Transverse colon (tissue), 4 donors: ENCODE results near the gene GABRG3.

Source experiments
- EP300 ChIP-seq: sonication (generic); formaldehyde crosslinking; IDR thresholded peaks from one replicate; pipeline ENCODE4 v1.6.1; 2017; ENCODE audit warnings: antibody characterized with exemption, low read depth
- POLR2AphosphoS5 ChIP-seq, 3 donors: sonication (generic); formaldehyde crosslinking; IDR thresholded peaks; one replicate each; pipeline ENCODE4 v1.6.1; 2016; ENCODE audit warnings: antibody characterized with exemption in 3 of 3
- TF ChIP-seq, protein P1 (sequence below), 5 experiments: fragments of 200-600 bp in 3 of 5; fragments of 450-650 bp in 2 of 5; sonication (generic) in 3 of 5; IDR thresholded peaks; 1 replicate in 2 of 5; 2 replicates in 3 of 5; pipeline ENCODE4 v1.5.1; 2016 to 2017; ENCODE audit warnings: antibody characterized with exemption in 5 of 5, inconsistent platforms in 3 of 5, mild to moderate bottlenecking in 2 of 5, moderate library complexity in 1 of 5

GRCh38 chr15:27433604-27434003, 462.6 kb downstream of the GABRG3 start:
- TF ChIP-seq, protein P1, sequence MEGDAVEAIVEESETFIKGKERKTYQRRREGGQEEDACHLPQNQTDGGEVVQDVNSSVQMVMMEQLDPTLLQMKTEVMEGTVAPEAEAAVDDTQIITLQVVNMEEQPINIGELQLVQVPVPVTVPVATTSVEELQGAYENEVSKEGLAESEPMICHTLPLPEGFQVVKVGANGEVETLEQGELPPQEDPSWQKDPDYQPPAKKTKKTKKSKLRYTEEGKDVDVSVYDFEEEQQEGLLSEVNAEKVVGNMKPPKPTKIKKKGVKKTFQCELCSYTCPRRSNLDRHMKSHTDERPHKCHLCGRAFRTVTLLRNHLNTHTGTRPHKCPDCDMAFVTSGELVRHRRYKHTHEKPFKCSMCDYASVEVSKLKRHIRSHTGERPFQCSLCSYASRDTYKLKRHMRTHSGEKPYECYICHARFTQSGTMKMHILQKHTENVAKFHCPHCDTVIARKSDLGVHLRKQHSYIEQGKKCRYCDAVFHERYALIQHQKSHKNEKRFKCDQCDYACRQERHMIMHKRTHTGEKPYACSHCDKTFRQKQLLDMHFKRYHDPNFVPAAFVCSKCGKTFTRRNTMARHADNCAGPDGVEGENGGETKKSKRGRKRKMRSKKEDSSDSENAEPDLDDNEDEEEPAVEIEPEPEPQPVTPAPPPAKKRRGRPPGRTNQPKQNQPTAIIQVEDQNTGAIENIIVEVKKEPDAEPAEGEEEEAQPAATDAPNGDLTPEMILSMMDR (IDR thresholded peaks at IDR 0.05) = no peak
- TF ChIP-seq EP300 (no peak), POLR2AphosphoS5 (IDR thresholded peaks at IDR 0.05) (no peak)
